HG03196 (cell line): ENCODE results near the gene GPR17.

ENCODE experiments used
- ATAC-seq: cut with Tn5 transposase; IDR thresholded peaks from one replicate; pipeline ENCODE4 v1.9.1; 2021; ENCODE audit not compliant: unreplicated experiment

GPR17 gene

GRCh38 chr2:127645395-127646291, at the start of gene GPR17:
TSS of gene GPR17 (plus strand) at chr2:127646153. CDS start at chr2:127650736, 4,583 bp downstream.
- ATAC-seq: no peak

- no peak for ATAC-seq
Observed at GRCh38 chr2:127596311-127597045, 49.5 kb upstream of the GPR17 start.

DNA sequence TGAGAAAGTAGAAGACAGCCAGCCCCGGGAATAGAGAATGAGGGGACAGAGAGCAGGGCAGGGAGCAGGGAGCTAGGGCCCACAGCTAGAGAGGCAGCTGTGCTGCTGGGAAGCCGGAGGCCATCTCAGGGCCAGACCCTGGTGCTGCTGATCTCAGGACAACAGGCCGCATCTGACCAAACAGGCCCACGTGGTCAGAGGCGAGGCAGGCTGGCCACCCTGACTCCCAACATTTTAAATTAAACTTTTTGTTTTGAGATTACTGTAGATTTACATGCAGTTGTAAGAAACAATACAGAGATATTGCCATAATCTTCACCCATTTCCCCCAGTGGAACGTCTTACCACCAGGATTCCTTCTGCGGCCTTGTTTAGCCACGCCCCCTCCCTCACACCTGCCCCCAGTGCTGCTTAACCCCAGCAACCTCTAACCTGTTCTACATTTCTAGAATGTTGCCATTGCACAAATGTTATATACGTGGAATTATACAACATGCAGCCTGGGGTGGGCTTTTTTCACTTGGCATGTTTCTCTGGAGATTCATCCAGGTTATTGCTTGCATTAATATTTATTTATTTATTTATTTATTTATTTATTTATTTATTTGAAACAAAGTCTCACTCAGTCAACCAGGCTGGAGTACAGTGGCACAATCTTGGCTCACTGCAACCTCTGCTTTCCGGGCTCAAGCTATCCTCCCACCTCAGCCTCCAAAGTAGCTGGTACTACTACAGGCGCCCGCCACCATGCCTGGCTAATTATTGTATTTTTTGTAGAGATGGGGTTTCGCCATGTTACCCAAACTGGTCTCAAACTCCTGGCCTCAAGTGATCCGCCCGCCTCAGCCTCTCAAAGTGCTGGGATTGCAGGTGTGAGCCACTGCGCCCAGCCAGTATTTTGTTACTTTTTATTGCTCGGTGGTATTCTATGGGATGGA, 48.6 kb upstream of the GPR17 start:
- ATAC-seq: no peak

DNA sequence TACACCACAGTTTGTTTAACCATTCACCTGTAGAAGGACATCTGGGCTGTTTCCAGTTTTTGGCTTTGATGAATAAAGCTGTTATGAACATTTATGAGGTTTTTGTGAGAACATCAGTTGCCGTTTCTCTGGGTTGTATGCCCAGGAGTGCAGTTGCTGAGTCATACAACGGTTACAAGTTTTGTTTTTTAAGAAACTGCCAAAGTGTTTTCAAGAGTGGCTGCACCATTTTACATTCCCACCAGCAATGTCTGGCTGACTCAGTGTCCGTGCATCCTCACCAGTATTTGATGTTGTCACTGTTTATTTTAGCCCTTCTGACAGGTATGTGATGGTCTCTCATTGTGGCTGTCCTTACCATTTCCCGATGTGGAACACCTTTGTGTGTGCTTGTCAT, 48.0 kb upstream of the GPR17 start:
- no peak for ATAC-seq

DNA sequence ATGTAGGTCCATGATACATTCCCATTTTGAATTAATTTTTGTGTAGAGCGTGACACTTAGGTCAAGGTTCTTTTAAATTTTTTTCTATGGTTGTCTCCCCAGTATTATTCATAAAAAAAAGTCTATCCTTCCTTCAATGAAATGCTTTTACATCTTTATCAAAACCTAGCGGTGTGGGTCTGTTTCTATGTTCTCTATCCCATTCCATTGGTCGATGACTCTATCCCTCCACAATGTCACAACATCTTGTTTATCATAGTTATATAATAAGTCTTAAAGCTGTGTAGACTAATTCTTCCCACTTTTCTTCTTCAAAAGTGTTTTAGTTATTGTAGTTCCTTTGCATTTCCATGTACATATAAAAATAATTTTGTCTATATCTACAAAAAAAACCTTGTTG, 47.2 kb upstream of the GPR17 start:
- ATAC-seq: no peak

DNA sequence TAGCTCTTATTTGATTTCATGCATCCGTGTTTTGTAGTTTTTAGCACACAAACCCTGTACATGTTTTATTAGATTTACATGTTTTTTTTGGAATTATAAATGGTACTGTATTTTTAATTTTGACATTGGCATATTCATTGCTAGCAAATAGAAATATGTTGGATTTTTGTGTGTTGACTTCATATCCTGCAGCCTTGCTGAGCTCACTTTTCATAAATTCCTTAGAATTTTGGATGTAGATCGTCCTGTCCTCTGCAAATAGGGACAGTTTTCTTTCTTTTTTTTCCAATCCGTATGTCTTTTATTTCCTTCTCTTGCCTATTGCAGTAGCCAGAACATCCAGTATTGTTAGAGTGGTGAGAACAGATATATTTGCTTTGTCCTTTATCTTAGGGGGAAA, 46.7 kb upstream of the GPR17 start:
- ATAC-seq: no peak

DNA sequence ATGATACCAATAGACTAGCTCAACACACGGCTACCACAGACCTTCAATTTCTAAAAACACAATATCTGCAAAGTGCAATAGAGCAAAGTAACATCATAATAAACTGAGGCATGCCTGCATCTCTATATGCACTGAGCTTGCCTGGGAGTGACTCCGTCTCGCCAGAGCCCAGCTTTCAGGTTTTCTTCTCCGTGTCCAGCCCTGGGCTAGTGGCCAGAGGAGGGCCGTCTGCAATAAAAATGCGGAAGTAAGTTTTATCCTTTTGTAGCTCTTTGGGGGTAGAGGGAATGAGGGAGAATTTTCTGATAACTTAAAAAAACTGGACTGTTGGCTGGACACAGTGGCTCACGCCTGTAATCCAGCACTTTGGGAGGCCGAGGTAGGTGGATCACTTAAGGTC, 41.0 kb upstream of the GPR17 start:
- no peak for ATAC-seq

- ATAC-seq: no peak
Observed at GRCh38 chr2:127605691-127606263, 40.2 kb upstream of the GPR17 start.

- no peak for ATAC-seq
Observed at GRCh38 chr2:127606625-127607398, 39.1 kb upstream of the GPR17 start.

DNA sequence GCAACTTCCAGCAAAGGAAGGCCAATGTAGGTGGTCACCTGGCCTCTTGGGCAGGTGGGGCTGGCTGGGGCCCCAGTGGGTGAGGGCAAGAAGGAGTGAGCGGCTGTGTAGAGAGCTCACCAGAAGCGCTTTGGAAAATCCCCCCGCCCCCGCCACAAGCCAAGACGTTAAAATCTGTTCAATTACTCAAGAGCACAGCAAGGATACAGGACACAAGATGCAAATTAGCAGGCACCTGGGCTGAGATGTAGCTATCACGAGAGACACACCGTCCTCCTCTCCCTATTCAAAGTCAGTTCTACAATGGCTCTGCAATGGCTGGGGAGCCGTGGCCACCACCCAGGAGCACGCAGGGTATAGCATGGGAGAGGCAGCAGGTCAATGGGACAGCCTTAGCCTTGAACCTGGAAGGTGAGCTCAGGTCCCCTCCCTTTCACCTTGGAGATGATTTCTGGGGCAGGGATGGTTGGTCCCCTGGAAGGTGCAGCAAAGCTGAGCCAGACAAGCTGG, 38.5 kb upstream of the GPR17 start:
- no peak for ATAC-seq

DNA sequence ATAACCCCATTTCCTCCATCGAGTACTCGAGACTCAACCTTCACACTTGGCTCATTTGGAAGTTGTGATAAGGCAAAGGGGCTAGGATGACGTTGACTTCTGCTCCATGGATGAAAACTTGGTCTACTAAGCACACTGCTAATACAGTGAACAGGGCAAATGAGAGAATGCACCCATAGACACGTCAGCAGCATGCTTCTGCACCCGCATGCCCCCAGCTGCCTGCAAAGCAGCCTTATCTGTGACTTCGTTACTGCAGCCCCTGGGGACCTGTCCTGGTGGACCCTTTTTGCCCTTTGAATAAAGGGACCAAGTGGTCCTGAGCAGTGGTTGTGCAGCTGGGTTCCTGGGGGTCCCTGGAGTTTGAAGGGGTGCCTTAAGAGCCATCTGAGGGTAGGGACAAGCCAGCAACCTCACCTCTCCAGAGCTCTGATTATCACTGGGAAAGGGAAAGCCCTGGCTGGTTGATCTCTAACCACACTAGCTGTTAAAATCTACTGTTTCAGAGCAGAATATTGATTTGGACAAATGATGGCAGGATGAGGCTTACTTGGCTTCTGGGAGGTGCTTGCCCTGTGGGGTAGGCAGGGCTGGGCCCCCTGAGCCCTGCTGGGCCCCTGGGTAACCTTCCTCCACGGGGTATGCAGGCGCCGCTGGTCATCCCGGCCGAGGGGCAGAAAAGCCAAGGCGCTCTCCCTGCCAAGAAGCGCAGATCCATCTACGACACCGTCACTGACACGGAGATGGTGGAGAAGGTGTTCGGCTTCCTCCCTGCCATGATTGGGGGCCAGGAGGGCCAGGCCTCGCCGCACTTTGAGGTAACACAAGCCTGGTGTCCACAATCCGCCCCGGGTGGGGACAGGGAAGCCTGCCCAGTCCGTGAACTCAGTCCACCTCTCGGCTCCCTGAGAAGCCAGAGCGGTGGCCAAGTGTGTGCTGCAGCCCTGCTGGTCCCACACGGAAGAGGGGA, 37.6 kb upstream of the GPR17 start:
- ATAC-seq: no peak

DNA sequence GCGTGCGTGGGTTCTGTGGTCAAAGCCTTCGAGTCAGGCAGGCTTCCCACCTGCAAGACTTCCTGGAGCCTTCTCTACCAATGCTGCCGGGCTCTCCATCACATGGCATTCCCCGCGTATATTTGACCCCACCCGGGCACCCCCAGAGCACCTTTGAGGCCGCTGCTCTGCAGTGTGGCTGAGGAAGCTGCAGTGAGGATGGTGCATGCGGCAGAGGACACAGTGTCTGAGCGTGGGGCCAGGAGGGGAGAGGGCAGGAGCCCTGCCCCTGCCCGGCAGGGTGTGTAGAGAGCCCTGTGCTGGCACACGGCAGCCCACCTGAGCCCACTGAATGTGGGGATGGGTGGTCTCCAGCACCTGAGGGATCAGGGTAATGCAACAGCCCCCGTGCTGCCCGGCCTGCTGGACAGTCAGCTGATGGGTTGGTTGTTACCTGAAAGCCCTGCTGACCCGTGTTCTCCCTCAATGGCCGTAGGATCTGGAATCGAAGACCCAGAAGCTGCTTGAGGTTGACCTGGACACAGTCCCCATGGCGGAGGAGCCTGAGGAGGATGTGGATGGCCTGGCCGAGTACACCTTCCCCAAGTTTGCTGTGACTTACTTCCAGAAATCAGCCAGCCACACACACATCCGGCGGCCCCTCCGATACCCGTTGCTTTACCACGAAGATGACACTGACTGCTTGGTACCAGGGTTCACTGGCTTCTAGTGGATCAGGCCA, 36.8 kb upstream of the GPR17 start:
- ATAC-seq: no peak

- ATAC-seq: no peak
Observed at GRCh38 chr2:127609818-127610217, 36.1 kb upstream of the GPR17 start.

DNA sequence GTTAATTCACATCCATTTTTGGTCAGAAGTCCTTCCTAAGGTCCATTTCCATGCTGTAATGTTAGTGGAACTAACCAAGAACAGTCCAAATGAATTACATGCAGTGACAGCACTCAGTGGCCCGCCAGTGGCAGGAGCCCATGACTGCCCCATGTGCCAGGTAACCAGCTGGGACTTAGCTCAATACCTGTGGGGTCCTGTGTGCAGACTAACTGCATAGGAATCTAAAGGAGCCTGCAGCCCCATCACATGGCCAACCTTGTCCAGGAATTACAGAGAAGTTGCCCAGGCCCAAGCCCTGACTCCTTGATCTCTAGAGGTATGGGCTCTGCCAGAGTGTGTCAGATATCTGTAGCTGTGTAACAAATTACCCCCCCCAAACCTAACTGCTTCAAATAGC, 35.4 kb upstream of the GPR17 start:
- no peak for ATAC-seq

- ATAC-seq: no peak
Observed at GRCh38 chr2:127611076-127611925, 34.7 kb upstream of the GPR17 start.

DNA sequence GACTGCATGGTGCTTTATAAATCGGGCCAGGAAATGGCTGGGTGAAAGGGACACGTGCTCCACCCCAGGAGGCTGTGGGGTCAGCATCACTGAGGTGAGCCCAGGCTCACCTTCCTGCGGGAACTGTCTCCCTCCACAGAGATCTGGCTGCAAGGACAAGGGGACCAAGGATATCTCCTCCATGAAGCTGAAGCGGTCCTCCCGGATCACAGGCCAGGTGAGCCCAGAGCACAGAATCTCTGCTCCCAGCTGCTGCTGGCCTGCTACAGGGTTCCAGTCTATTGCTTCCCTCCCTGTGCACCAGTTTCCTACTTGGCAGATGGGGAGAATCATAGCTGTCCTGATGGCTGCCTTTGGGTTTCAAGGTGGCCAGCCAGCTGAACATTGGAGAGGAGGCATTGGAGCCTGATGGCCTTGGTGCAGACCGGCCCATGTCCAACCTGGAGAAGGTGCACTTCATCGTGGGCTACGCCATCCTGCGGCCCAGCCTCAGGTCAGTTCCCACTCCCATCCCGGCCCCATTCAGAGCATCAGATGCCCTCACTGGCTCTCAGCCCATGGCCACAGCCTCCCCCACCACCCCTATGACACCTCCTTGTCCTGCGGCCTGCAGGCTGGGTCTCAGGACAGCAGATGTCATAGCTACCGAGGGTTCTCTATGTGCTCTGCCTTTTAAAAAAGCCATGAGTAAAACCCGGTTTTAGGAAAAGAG, 33.7 kb upstream of the GPR17 start:
- no peak for ATAC-seq
